ENCODE measurements around the gene IGFL2. TPM values are rescaled to one million over a fixed set of nuclear protein-coding genes. Genes with fewer than 3 reads are reported as not detected.
"Not testable (repeated sequence)": the region's sequence is repeated elsewhere in the genome, so short reads cannot be mapped to it uniquely, and the experiment has no call there.

Gene IGFL2
- total RNA-seq, 2 donors from 2014 or later: not detected

GRCh38 chr19:46161642-46162257 is 13.7 kb downstream of the IGFL2 start:
- not testable (repeated sequence) for H3K9me3 Mint-ChIP-seq; H3K27ac Mint-ChIP-seq; H3K4me1 Mint-ChIP-seq; H3K36me3 Mint-ChIP-seq (ENCODE audit: low read depth); H3K4me3 Mint-ChIP-seq; ATAC-seq (replicated peaks)
- H3K27me3 Mint-ChIP-seq: peaks cover 29% of the 10 kb centered on the region

GRCh38 chr19:46162731-46163130 is 14.7 kb downstream of the IGFL2 start:
- no peaks in the 10 kb centered on the region for H3K4me1 Mint-ChIP-seq

GRCh38 chr19:46173886-46174480 is 25.9 kb downstream of the IGFL2 start:
- Mint-ChIP-seq H3K27ac (no peak overlapping the region), H3K27me3 (peaks cover 45% of the 10 kb centered on the region), H3K9me3 (peaks cover 5% of the 10 kb centered on the region), H3K4me3 (no peak overlapping the region), H3K4me1 (no peaks in the 10 kb centered on the region), H3K36me3 (ENCODE audit: low read depth) (no peaks in the 10 kb centered on the region)
- no peak for ATAC-seq (replicated peaks)

More at GRCh38 chr19:46162731-46163130, 14.7 kb downstream of the IGFL2 start:
- no peak overlapping the region for H3K4me3 Mint-ChIP-seq
- peaks cover 29% of the 10 kb centered on the region for H3K27me3 Mint-ChIP-seq
- H3K9me3 Mint-ChIP-seq: peaks cover 9% of the 10 kb centered on the region
- H3K36me3 Mint-ChIP-seq (ENCODE audit: low read depth): no peaks in the 10 kb centered on the region
- no peak for ATAC-seq (replicated peaks)
- no peak overlapping the region for H3K27ac Mint-ChIP-seq

GRCh38 chr19:46176116-46176860 is 28.2 kb downstream of the IGFL2 start:
- H3K4me1 Mint-ChIP-seq: peaks cover 1% of the 10 kb centered on the region
- peaks cover 34% of the 10 kb centered on the region for H3K27me3 Mint-ChIP-seq
- no peak overlapping the region for H3K4me3 Mint-ChIP-seq
- no peaks in the 10 kb centered on the region for H3K36me3 Mint-ChIP-seq (ENCODE audit: low read depth)
- no peak overlapping the region for H3K27ac Mint-ChIP-seq
- H3K9me3 Mint-ChIP-seq: no peaks in the 10 kb centered on the region
- ATAC-seq (replicated peaks): no peak

GRCh38 chr19:46179076-46179759 is 31.2 kb downstream of the IGFL2 start:
- H3K4me3 Mint-ChIP-seq: no peak overlapping the region
- no peaks in the 10 kb centered on the region for H3K36me3 Mint-ChIP-seq (ENCODE audit: low read depth)
- ATAC-seq (replicated peaks): no peak
- no peaks in the 10 kb centered on the region for H3K9me3 Mint-ChIP-seq
- no peak overlapping the region for H3K27ac Mint-ChIP-seq
- H3K4me1 Mint-ChIP-seq: peaks cover 7% of the 10 kb centered on the region
- peaks cover 31% of the 10 kb centered on the region for H3K27me3 Mint-ChIP-seq

- Mint-ChIP-seq H3K9me3 (no peaks in the 10 kb centered on the region), H3K27me3 (peaks cover 40% of the 10 kb centered on the region), H3K4me3 (no peak overlapping the region), H3K4me1 (peaks cover 19% of the 10 kb centered on the region), H3K27ac (no peak overlapping the region), H3K36me3 (ENCODE audit: low read depth) (no peaks in the 10 kb centered on the region)
- peak; percentile 37 for ATAC-seq (replicated peaks)
Observed at GRCh38 chr19:46180701-46181387, 32.8 kb downstream of the IGFL2 start.

- ATAC-seq (replicated peaks): peak; percentile 79
- Mint-ChIP-seq H3K27me3 (peaks cover 37% of the 10 kb centered on the region), H3K4me1 (peaks cover 19% of the 10 kb centered on the region), H3K27ac (no peak overlapping the region), H3K9me3 (no peaks in the 10 kb centered on the region), H3K4me3 (no peak overlapping the region), H3K36me3 (ENCODE audit: low read depth) (no peaks in the 10 kb centered on the region)
Observed at GRCh38 chr19:46181388-46181779, 33.3 kb downstream of the IGFL2 start.

- H3K4me3 Mint-ChIP-seq: no peak overlapping the region
- peaks cover 19% of the 10 kb centered on the region for H3K4me1 Mint-ChIP-seq
- no peak overlapping the region for H3K27ac Mint-ChIP-seq
- H3K9me3 Mint-ChIP-seq: no peaks in the 10 kb centered on the region
- ATAC-seq (replicated peaks): no peak
- H3K27me3 Mint-ChIP-seq: peaks cover 40% of the 10 kb centered on the region
- H3K36me3 Mint-ChIP-seq (ENCODE audit: low read depth): no peaks in the 10 kb centered on the region
Observed at GRCh38 chr19:46182476-46182875, 34.4 kb downstream of the IGFL2 start.

- peaks cover 19% of the 10 kb centered on the region for H3K4me1 Mint-ChIP-seq
- H3K27ac Mint-ChIP-seq: peak overlapping the region; percentile 89
- peak overlapping the region; percentile 21 for H3K4me3 Mint-ChIP-seq
- peak; percentile 38 for ATAC-seq (replicated peaks)
- not testable (repeated sequence) for H3K9me3 Mint-ChIP-seq; H3K36me3 Mint-ChIP-seq (ENCODE audit: low read depth)
- H3K27me3 Mint-ChIP-seq: peaks cover 49% of the 10 kb centered on the region
Observed at GRCh38 chr19:46184775-46185710, 37.0 kb downstream of the IGFL2 start.

- peaks cover 57% of the 10 kb centered on the region for H3K27me3 Mint-ChIP-seq
- no peak overlapping the region for H3K27ac Mint-ChIP-seq
- no peak for ATAC-seq (replicated peaks)
- H3K4me1 Mint-ChIP-seq: peaks cover 19% of the 10 kb centered on the region
- no peaks in the 10 kb centered on the region for H3K9me3 Mint-ChIP-seq
- no peak overlapping the region for H3K4me3 Mint-ChIP-seq
- H3K36me3 Mint-ChIP-seq (ENCODE audit: low read depth): no peaks in the 10 kb centered on the region
Observed at GRCh38 chr19:46186101-46186716, 38.2 kb downstream of the IGFL2 start.

GRCh38 chr19:46186717-46187101 is 38.7 kb downstream of the IGFL2 start:
- ATAC-seq (replicated peaks): no peak
- H3K9me3 Mint-ChIP-seq: no peaks in the 10 kb centered on the region
- H3K4me3 Mint-ChIP-seq: no peak overlapping the region
- H3K27ac Mint-ChIP-seq: no peak overlapping the region
- no peaks in the 10 kb centered on the region for H3K36me3 Mint-ChIP-seq (ENCODE audit: low read depth)
- peaks cover 14% of the 10 kb centered on the region for H3K4me1 Mint-ChIP-seq
- peaks cover 60% of the 10 kb centered on the region for H3K27me3 Mint-ChIP-seq

- Mint-ChIP-seq H3K4me1 (peaks cover 5% of the 10 kb centered on the region), H3K4me3 (no peak overlapping the region), H3K9me3 (no peaks in the 10 kb centered on the region), H3K36me3 (ENCODE audit: low read depth) (no peaks in the 10 kb centered on the region), H3K27me3 (peaks cover 52% of the 10 kb centered on the region), H3K27ac (no peak overlapping the region)
- ATAC-seq (replicated peaks): no peak
Observed at GRCh38 chr19:46189971-46190888, 42.2 kb downstream of the IGFL2 start.
